OCI-LY1 (cell line): ENCODE measurements around the gene USB1.

ENCODE experiments used
- CTCF ChIP-seq: fragments of 200-600 bp; sonication (generic), shearing (Covaris generic); IDR thresholded peaks from 2 replicates; pipeline ENCODE4 v1.5.1; 2017; ENCODE audit warnings: mild to moderate bottlenecking, antibody characterized with exemption, low read length, moderate library complexity, mixed read lengths
- EZH2 ChIP-seq: fragments of 200-600 bp; sonication (generic), shearing (Covaris generic); IDR thresholded peaks from 2 replicates; pipeline ENCODE4 v1.8.0; 2017; ENCODE audit warnings: borderline replicate concordance, mixed run types, mild to moderate bottlenecking, antibody characterized with exemption, low read length, moderate library complexity, mixed read lengths

- no peak for TF ChIP-seq CTCF
- TF ChIP-seq EZH2 = no peak
These were observed 39.2 kb upstream of the USB1 start for GRCh38 chr16:57962046-57962445.
